8988T (cell line): Measurements from ENCODE around the gene PPIL6.
"Not testable (repeated sequence)": the region's sequence is repeated elsewhere in the genome, so short reads cannot be mapped to it uniquely, and the experiment has no call there.

Experiments
- DNase-seq: peaks from one replicate; pipeline ENCODE4 v3.0.0; 2011

Gene PPIL6

DNA sequence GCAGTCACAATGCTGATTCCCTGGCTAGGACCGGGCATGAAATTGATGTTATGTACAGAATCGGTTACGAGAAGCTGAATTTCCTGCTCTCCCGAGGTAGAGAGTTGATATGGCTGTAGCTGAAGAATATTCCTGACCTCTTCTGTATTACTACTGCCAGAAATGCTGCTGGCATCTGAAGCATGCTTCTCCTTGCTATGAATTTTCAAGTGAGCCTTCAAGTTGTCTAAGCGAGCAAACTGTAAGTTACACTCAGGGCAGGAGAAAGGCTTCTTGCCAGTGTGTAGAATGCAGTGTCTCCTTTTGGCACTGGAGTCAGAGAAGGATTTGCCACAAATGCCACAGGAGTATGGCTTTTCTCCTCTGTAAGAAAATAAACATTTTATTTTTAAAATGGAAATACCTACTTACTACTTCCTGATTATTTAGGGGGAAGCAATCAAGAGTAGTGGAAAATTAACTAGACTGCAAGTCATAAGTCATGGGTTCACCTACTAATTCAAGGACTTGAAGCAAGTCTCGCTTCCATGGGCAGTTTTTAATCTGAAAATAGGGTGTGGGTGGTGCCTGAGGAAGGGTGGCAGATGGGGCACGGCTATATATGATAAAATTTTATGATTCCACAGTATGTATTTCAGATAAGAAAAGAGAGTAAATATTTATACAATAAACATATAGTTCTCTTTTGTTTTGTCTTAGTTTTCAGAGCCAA is 25.9 kb upstream of the PPIL6 start:
- no peak for DNase-seq

DNA sequence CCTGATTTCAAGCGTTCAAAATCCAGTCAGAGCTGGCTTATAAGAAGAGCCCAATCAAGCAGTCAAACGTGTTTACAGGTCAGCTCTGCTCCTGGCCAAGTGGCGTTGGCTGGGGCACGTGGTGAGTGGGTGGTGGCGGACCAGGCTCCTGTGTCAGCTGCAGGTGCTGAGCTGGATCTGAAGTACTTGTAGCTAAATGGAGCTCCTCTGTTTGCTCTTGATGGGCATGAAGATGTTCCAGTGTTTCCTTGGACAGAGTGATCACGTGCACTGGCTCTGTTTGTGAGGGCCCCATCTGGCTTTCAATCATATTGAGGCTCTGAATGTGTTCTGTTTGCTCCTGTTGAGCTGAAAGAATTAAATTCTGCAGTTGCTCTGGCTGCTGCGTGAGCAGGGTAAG is 25.3 kb upstream of the PPIL6 start:
- no peak for DNase-seq

DNA sequence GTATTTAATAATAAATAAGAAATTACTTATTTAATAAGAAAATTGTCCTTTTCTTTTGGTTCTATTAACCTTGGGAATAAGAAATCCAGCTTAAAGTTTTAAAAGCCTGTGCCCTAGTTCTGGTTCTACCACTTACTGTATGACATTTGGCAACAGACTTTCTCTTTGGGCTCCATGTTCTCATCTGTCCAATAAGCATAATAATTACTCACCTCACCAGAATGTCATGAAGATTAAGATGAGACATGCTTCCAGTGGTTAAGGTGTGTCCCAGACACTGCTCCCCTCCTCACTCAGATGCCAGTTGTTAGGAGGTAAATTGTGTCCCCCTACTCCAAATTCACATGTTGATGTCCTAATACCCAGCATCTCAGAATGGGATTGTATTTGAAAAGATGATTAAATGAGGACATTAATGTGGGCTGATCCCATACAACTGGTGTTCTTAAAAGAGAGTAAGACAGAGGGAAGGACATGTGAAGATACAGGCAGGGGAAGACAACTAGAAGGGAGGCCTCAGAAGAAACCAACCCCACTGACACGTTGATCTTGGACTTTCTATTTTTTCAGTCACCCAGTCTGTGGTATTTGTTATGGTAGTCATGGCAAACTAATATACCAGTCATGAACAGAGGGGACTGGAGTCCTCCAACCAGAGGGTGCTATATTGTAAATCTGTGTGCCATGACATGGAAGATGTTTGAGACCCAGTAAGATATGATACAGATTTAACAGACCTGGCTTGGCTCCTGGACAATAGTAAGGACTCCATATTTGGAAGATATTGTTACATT is 21.5 kb upstream of the PPIL6 start:
- DNase-seq = no peak

DNA sequence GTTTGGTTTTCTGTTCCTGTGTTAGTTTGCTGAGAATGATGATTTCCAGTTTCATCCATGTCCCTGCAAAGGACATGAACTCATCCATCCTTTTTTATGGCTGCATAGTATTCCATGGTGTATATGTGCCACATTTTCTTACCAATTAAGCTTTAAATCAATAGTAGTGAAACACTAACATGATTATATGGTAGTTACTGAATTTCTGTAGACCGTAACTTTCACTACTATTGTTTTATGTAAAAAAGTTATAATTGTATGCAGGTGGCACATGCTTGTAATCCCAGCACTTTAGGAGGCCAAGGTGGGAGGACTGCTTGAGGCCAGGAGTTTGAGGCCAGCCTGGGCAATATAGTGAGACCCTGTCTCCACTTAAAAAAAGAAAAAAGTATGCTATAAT is 20.8 kb upstream of the PPIL6 start:
- DNase-seq = not testable (repeated sequence)

DNA sequence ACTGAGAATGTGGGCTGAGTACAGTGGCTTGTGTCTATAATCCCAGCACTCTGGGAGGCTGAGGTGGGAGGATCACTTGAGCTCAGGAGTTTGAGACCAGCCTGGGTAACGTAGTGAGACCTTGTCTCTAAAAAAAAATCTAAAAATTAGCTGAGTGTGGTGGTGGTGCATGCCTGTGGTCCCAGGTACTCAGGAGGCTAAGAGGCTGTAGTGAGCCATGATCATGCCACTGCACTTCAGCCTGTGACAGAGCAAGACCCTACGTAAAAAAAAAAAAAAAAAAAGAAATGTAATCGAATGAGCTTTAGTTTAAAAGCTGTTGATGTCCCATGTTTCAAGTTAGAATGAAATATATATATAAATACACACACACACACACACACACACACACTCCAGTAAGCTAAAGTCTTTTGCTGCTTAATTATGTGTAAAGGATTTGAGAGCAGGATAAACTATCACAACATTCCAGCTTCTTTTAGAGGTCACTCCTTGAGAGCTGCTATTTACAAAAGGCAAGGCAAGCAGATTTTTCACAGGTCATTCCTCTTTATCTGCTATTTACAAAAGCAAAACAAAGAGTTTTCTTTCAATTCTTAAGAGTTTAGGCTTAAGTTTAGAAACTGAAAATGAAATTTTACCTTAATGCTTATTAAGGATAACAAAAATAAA is 19.9 kb upstream of the PPIL6 start:
- DNase-seq = no peak

DNA sequence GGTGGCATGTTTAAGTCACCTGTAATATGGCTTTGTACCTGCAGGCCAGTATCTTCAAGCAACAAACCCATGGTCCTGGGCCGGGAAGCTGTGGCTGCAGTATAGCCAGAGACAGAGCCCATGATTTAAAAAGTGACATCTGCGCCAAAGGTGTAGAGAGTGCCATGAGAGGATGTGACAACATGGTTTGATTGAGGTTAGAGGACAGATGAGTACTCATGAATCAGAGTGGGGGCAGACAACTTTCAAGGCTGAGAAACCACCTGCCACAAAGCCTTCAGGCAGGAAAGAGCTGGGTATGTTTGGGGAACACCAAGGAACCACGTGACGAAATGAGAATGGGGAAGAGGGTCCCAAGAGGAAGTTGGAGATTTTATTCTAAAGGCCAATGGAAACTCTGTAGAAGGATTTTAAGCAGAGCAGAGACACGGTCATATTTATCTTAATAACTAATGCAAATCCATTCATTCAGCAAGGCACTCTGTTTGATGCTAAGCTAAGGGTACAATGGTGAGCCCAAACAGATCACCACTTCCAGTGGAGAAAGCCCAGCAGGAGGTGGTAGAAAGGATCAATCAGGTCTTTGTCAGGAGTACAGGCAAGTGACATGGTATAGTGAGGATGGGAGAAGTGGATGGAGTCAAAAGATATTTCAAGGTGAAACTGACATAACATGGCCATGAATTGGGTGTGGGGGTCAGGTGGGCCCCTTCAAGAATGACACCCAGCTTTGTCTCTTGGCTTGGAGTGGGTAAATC is 18.5 kb upstream of the PPIL6 start:
- DNase-seq = no peak

DNA sequence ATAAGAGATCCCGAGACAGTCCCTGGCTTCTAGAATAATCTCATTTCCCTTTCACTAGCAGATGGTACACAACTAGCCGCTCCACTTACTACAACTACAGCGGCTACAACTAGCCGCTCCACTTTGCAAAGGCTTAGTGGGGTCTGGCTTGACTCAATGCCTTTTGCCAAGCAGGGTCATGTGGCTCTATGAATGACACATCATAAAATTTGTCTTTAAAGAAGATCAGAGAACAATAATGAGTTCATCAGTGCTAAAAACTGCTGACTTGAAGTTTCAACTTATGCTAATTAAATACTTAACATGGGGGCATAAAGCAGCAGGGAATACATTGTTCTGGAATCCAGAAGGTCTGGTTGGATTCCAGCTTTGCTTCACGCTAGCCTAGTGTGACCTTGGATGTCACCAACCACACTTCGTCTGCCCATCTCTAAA is 17.2 kb upstream of the PPIL6 start:
- DNase-seq = no peak

DNA sequence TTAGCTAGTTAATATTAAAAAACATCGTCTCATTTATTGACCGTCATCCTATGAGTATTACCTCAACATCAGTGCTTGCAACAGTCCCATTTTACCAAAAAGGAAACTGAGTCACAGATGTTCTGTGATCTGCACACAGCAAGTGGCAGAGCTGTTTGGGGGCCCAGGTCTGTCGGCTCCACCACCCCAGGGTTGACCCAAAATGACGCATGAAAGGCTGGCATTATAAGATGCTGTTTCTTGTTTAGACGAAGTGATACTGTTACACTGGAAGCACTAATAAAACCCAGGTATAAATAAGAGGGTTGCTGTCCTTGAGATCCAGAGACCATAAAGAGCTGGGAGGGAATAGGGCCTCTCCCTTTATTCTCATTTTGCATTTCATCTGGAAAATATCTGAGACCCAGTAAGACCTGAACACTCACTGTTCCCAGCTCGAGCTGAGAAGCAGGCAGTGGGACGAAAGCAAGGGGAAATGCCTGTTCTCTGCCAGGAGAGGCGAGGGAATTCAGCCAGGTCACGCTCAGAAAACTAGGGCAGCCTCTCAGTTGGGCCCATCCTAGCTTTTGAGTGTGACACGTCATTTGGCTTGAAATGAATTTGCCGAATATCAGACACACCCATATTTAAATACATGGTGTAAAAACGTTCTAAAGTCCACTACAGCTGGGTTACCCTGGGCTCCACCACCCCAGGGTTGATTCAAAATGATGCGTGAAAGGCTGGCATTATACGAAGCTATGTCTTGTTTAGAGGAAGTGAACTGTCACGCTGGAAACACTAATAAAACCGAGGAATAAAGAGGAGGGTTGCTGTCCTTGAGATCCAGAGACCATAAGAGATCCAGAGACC is 16.5 kb upstream of the PPIL6 start:
- no peak for DNase-seq

DNA sequence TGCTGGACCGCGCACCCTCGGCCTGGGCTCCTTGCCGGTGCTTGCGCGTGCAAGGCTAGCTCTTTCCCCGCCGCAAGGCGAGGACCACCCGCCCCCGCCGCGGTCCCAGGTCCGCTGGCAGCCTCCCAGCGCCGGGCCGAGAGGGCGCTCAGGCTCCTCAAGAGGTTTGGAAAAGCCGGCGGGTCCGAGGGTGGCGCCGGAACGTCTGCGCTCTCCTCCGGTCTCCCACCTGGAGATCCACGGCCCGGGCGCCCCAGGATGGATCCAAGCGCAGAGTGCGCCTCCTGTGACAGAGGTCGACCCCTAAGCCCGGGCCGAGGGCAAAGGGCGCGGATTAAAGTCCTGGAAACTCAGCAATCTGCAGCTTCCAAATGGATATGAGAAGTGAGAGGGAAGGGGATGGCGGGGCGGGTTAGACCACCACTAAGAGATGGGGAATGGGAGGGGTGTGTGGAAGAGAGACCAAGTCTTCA is 15.7 kb upstream of the PPIL6 start:
- no peak for DNase-seq

DNA sequence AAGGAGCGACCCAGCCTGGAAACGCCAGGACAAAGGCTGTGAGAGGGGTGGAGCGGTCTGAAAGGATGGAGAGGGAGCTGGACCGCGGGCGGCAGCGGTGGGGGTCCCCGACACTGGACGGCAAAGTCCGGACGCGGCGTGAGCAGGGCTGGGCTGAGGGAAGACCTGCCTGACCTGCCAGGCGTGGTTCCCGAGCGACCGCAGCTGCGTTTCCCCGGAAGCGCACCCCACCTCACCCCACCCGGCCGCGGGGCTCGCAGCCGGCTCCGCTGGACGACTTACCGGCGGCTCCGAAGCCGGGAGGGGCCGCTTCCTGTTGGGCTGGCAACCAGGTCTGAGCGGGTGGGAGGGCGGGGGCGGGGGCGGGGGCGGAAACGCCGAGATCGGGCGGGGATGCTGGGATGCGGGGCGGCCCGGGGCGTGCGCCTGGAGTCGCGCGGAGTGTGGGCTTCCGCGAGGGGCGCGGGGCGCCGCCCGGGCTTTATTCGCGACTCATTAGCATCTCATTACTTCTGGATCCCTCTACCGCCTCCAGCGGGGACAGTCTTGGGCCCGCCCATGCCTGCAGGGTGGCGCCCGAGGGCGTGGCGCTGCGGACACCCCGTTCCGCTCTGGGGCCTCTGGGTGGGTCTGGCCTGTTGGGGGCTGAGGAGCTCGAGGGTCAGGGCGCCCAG is 15.1 kb upstream of the PPIL6 start, which contains the start of gene MICAL1:
Gene MICAL1, minus strand, starts transcription at position 336 of the 674 bp plus-strand sequence. CDS start 1,576 bp downstream, outside the sequence.
- peak; percentile 71 for DNase-seq

DNA sequence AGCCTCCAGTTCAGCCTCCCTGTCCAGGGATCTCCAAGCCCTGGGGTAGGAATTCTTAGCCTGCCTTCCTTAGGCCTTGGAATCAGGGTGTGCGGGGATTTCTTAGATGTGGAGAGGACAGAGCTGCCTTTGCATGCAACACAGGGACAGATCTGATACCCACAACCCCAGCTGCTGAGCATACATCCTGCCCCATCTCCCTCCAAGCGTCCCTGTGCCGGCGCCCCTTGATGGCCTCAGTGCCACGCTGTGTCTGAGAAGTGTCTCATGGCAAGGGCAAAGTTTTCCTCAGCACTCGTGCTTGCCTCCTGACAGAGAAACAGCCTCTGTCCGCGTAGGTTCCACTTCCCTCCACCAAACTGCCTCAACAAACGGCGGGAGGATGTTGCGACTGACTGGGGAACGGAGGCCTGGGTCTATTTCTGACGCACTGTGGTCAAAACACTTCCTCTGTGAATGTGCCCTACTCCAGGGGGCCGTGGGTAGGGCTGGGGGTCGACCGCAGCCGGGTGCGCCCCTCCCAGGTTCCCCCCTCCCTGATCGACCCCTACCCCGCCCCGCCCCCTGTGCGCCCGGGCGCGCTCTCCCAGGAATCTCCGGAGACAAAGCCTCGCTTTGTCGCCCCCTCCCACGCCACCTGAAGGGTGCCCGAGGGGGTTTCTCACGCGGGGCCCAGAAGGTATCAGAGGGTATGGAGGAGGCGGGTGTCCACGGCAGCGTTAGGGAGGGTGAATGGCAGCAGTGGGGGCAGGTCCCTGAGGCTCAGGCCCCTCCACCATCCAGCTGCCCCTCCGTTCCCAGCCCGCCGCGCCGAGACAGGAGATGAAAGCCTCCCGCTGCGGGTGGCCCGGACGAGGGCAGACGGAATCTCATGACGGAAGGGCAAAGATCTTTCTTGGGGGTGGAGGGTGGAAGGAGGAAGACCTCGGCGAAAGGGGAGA is 14.3 kb upstream of the PPIL6 start:
- DNase-seq = no peak

DNA sequence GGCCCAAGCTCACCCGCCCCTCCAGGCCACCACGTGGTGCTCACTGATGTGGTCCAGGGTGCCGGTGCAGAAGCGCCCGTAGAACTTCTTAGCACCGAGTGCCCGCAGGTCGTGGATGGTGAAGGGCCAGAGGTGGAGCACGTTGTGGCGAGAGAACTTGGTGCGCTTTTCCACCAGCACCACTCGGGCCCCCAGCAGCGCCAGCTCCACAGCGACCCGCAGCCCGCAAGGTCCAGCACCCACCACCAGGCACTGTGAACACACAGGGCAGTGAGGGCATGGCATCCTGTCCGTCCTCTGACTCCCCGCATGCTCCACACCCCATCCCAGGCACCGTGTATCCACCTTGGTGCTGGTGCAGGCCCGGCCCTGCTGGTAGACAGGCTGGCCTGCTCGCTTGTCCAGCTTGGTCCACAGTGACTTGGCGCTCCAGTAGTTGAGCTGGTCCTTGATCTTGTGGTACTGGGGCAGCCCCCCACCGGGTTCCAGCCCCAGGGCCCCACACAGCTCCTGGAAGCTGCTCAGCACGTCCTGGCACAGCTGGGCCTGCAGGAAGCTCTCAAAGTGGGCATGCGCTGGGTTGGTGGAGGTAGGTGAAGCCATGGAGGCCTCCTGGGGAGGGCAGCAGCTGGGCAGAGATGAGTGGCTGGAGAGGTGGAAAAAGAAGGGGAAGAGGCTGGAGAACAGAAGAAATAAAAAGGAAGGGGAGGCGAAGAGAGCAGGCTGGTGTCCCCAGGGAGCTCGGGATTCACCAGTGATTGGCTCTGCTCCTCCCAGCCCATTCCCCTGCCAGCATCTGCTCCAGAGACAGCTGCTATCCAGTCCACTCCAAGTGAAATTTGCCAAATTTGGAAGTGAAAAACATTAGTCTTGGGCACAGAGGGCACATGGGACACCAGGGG is 13.4 kb upstream of the PPIL6 start:
- no peak for DNase-seq

DNA sequence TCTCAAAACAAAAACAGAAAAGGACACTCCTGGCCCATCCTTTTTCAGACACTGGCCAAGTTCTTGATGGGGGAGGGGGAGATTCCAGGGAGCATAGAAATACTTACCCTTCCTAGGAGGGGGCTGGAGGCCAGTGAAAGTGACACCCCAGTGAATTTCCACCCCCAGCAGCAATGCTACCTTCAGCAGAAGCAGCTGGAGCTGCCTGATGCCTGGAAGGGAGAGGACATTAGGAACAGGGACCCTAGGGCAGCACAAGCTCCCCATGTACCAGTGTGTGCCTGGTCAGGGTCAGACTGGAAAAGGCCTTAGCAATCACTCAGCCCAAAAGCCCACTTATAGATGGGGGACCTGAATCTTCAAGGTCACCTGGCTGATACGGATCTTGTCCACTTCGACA is 12.7 kb upstream of the PPIL6 start:
- no peak for DNase-seq

DNA sequence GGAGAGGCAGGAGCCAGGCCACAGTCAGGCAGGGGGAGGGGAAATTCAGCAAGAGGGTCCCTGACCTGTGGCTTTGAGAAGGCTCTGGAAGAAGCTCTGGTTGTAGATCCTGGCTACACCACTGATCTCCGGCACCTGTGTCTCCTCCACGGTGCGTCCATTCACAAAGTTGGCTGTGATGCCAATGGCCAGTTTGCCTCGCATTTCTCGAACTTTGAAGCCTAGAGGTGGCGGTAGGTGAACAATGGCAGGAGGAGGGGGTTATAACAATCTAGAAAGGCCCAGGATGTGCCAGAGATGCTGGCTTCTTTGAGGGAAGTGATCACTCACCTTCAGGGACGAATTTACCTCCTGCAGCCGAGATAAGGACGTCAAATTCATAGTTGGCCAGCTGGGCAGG is 11.8 kb upstream of the PPIL6 start:
- DNase-seq = no peak

DNA sequence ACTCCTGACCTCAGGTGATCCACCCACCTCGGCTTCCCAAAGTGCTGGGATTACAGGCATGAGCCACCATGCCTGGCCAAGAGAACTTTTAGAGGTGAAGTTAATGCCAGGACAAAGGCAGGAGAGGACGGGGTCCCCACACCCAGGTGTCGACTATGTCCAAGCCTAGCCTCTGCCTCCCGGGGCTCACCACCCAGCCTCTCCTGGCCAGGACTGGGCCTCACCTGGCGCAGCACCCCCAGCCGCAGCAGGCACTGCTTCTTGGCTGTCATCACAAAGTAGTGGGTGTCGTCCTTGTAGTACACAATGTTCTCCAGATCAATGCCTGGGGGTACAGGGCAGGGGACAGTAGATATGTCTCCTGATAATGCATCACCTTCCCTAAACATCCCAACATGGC is 10.9 kb upstream of the PPIL6 start:
- DNase-seq = no peak

DNA sequence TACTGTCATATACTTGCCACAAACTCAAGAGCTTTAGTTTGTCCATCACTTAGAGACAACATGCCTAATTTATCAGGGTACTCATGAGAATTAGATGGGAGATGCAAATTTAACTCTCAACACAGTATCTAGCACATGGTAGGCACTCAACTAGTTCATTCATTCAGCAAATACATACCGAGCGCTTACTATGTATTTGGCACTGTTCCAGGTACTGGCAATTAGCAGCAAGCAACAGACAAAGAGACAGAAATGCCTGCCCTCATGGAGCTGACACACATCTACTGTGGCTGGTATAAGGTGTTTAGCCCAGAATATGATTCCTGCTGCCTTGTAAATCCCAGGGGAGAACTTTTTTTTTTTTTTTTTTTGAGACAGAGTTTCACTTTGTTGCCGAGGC is 10.4 kb upstream of the PPIL6 start:
- no peak for DNase-seq

DNA sequence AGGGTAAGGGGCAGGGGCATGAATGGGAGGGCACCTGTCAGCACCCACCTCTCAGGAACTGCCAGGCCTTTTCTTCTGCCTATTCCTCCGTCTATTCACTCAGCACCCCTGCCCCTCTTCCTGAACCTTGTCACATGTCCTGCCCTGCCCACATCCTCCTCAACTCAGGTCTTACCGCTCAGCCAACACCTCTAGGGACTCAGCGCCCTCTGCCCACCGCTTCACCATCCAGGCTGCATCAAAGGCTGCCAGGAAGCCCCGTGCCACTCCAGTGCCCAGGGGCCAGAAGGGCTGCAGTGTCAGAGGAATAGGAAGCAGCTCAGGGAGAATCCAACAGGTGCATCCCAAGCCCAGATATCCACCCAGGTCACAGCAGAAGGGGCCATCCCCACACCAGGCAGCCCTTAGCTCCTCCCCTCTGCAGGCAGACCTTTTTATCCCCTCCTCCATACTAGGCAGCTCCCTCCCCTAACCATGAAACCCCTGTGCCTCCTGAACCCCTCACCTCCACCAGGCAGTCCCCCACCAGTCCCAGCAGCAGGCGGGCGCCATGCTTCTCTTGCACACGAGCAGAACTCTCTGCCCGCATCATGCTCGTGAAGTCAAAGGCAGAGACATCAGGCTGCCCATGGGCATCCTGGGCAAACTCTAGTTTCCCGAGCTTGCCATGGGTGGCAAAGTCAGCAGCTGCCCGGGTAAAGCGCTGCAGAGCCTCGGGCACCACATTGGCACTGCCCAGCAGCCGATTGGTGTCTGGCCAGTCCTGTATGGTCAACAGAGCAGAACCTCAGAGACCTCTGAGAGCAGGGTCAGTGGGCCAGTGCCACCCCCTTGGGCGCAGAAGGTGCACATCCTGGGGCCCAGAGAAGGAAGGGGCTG is 9.6 kb upstream of the PPIL6 start:
- DNase-seq = no peak
